ENCODE data around the gene TSPYL6.

TSPYL6 gene

DNA sequence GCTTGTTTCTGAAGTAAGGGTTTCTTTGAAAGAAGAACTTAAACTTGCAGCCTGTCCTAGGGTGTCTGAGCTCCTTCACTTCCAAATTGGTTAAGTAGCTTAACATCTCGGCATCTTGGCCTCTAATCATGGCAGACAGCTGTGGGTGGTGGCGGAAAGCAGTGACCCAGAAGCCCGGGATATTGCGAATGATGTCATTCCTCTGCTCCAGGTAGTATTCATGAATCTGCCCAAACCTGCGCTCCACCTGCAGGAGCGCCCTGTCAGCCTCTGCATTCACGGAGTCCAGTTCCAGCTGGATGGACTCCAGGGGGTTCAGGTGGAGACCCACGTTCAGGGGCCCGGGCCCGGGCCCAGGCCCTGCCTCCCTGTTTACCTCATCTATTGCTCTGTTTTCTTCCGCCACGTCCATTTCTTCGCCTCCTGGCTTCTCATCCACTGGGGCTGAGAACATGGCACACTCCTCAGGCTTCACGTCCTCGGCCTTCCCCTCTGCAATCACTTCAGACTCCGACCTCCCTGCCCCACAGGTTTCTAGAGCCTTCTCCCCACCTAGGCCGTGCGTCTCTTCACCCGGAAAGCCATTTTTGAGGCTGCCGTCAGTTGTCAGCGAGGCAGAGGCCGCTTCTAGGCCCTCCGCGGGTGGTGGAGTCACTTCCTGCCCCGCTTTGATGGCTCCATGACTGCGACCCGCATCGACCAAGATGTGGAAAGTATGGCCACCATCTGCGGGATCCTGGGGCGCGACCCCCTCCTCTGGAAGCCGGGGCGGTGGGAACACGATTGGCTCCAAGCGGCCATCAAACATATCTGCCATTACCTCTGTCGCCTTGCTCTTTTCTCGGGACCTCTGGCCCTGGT lies 569 bp downstream of the TSPYL6 start:
- DNase-seq, result no peak

DNA sequence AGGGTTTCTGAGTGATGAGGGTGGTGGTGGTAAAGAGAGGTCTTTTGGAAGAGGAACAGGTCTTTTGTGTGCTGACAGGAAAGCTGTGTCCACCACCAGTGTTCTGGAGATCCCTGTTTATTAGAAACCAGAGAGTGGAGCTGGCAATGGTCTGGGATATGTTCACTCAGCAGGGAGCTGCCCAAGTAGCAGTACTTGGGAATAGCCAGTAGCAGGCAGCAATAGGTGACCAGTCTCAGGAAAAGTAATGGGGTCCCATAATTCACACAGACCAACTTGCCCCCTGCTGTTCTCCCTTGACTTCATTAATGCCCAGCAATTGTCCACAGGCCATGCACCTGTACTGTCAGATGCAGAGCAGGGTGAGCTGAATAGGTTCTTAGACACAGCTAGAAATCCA lies 1.8 kb downstream of the TSPYL6 start:
- DNase-seq, result no peak

DNA sequence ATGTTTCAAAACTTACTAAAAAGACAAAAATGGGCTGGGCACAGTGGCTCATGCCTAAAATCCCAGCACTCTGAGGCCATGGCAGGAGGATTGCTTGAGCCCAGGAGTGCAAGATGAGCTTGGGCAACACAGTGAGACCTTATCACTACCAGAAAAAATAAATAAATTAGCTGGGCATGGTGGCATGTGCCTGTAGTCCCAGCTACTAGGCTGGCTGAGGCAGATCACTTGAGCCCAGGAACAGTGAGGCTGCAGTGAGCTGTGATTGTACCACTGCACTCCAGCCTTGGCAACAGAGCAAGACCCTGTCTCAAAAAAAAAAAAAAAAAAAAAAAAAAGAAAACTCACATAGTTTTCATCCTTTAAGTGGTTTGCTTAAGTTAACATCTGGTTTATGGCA lies 6.4 kb downstream of the TSPYL6 start:
- DNase-seq, result no peak

DNA sequence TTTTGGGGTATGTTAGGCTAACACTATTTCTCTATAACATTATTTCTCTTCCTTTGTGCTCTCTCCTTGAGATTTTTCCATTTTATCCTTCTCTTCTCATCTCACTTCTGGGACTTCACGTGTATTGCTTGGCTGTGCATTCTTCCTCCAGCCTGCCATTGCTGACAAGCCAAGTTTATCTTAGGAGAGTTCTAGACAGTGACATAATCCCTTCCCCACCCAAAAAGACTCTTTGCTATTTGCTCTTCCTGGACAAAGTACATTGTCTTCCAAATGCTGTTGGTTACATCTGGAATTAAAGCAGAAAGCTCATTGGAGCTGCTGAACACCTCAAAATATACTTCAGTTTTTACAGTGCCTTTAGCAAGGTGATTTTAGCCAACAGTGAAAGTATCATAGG lies 8.9 kb downstream of the TSPYL6 start:
- DNase-seq, result no peak

DNA sequence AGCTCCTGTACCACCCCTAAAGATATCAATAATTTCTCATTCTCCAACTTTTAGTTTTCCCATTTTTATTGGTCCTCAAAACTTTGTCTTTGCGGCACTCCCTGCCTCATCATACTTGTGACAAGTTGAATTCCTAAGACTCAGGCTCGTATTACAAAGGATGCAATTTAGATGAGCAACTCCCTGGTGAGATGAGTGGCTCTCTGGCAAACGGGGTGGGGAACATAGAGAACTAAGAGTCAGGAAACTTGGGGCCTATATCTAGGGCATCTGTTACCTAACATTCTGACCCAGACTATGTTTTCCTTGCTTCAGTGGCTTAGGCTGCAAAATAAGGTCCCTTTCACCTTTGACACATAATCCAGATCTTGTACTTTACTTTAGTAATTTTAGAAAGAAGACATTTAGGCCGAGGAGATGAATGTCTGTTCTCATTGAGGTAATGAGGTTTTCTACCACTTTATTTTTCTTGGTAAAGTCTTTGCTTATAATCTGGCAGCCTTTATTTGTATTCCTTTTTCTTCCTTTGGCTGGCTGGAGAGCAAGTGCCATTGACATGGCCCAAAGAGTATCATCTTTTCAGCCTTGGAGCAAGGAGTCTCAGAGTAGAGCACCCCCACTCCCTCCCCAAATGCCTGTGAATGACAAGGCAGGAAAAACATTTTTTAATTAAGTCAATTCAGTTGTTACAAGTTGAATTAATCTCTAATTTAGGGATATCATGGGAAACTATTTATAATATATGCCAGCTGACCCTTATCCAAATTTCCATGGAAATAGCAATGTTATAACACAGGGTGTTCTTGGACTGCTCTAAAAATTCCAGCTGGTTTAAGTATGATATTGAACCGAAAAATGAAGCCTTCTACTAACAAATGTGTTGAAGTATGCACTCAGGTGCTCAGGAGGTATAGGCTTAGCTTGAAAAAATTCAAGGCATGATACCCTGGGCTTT lies 15.2 kb downstream of the TSPYL6 start:
- DNase-seq, result no peak

DNA sequence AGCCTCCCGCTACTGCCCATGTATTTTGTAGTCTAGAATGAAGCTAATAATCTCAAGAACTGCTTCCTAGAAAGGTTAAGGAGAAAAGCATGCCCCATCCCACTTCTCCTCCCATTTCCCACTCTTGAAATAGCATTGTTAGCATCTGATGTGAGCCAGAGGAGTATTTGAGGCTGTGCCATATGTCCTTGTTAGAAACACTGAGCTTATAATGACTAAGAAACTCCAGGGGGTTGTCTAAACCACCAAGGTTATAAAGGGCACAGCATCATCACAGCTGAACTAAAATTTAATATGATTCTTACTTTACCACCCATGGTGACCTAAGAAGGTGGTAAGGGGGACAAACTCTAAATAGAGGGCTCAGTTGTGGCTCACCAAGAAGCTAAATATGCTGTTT lies 16.6 kb downstream of the TSPYL6 start:
- DNase-seq, result no peak

DNA sequence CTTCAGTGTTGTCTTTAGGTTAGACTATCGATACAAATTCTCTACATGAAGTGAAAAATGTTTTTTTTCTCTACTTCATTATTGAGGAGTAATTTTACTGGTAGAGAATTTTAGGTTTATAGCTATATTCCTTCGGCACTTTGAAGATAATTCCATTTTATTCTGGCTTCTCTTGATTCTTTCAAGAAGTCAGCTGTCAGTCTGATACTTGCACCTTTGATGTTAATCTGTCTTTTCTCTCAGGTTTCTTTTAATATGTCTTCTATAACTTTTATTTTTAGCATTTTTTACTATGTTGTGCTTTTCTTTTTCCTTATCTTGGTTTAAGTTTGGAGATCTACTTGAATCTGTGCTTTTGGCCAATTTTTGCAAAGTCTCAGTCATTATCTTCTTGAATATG lies 18.6 kb downstream of the TSPYL6 start:
- no peak for DNase-seq

DNA sequence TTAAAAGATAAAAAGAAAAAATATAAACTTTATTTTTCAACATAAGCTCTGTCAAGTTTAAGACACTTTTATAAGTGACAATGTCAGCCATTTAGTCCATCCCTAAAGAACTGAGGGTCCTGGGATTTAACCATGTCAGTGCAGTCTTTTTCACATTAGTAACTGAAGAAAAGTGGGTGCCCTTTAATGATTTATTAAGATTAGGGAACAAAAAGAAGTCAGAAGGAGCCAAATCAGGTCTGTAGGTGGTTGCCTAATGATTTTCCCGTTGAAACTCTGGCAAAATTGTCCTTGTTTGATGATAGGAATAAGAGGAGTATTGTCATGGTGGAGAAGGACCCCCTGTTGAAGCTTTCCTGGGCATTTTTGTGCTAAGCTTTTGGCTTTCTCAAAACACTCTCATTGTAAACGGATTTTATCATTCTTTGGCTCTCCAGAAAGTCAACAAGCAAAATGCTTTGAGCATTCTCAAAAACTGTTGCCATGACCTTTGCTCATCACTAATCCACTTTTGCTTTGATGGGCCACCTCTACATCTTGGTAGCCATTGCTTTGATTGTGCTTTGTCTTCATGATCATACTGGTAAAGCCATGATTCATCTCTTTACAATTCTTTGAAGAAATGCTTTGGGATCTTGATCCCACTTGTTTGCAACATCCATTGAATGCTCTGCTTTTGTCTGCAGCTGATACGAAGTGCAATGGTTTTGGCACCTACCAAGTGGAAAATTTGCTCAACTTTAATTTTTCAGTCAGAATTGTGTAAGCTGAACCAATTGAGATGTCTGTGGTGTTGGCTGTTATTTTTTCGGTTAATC lies 22.0 kb downstream of the TSPYL6 start:
- DNase-seq, result no peak

DNA sequence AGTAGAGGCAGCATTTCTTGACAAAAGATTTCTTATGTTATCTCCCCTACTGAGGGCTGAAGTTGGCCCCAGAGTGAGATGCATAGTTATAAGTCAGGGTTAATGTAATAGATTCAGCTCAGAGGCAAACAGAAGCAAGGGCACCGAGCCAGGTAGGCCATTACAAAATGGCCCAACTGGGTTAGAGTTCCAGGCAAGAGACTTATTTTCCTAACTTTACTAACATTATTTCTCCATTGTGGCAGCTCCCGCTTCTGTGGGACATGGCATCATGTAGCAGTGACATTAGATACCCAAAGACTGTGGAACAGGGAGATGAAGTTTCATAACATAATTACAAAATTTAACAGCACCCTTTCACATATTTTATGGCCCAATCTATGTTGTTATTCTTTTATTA lies 27.1 kb downstream of the TSPYL6 start:
- no peak for DNase-seq

DNA sequence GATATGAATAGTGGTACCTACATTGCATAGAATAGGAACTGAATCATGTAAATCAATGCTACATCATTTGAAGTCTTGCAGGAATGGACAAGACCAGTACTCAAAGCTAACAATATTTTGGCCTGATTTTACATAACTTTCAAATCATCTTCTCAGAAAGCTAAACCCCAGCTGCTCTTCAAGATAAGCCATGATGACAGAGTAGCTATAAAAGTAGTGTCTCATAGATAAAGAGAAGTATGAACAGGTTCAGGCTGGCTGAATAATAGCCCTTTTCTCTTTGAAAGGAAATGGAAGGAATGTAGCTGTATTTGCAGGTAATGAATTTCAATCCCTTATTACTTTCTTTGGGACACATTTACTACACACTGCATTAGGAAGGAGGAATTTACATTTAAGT lies 28.2 kb downstream of the TSPYL6 start:
- no peak for DNase-seq

DNA sequence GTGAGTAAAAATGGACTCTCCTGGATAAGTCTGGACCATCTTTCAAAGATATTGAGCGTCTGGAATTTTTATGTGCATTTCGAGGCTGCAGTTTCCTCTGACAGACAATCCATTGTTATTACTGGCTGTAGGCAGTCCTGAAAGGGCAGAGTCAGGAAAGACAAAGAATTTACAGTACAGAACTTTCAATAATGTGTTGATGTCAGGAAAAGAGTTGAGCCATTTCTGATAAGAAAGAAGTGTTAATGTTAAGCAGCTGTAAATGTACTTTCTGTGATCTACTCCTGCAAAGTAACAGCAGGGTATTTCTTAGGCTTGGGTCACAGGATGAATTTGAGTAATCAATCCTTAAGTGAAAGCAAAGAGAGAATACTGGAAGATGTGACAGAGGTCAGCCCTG lies 29.8 kb downstream of the TSPYL6 start:
- no peak for DNase-seq

DNA sequence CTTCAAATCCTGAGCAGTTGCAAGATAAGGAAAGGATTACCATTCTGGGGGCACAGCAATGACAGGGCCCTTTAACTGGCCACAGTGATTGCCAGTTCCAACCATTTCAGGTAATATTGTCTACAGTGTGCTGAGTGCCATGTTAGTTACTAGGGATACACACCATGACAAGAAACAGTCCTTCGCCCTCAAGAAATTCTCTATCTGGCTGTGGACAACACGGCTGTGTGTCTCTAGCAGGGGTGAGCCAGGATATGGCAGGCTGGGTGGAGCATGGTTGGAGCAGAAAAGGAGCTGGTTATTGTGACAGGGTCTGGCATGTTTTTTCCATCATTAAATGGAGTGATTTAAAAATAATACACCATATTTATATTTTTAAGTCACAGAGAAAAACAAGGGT lies 31.0 kb downstream of the TSPYL6 start:
- DNase-seq, result no peak

DNA sequence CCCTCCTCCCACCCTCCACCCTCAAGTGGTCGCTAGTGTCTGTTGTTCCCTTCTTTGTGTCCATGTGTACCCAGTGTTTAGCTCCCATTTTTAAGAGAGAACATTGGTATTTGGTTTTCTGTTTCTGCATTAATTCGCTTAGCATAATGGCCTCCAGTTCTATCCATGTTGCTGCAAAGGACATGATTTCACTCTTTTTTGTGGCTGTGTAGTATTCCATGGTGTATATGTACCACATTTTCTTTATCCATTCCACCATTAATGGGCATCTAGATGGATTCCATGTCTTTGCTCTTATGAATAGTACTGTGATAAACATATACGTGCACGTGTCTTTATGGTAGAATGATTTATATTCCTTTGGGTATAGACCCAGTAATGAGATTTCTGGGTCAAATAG lies 42.9 kb downstream of the TSPYL6 start:
- no peak for DNase-seq

DNA sequence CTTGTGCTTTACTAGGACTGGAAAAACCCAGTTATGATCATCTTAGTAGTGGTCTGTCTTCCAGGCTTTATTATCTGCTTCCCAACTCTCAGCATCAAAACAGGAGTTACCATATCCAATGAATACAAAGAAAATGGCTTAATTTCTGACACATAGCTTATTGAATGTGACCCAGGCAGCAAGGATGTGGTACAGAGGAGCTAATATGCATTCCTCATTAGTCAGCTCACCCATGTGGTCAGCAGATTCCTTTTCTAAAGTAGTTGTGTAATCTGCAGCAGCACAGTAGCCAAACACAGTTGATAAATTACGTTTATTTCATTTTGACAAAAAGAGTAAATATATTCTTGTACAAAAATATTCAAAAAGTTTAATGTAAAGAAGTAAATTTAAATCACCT lies 43.6 kb downstream of the TSPYL6 start:
- peak; percentile 30 to 80 for DNase-seq

DNA sequence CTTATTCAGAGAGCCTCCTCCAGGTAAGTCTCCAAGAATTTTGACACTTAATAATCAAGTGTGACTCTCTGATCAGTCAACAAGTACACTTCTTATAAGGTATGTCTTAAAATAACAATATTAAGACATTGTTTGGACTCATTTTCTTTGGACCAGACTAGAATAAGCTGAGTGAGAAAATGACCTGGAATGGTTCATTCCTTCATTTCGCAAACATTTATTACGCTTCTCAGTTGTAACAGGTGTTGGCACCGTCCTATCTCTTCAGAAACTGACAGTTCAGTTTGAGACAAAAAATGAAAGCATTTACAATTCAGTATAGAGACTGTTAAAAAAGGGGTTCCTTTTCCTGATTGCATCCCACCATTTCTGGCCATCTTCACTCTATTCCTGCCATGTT lies 46.6 kb downstream of the TSPYL6 start:
- no peak for DNase-seq

DNA sequence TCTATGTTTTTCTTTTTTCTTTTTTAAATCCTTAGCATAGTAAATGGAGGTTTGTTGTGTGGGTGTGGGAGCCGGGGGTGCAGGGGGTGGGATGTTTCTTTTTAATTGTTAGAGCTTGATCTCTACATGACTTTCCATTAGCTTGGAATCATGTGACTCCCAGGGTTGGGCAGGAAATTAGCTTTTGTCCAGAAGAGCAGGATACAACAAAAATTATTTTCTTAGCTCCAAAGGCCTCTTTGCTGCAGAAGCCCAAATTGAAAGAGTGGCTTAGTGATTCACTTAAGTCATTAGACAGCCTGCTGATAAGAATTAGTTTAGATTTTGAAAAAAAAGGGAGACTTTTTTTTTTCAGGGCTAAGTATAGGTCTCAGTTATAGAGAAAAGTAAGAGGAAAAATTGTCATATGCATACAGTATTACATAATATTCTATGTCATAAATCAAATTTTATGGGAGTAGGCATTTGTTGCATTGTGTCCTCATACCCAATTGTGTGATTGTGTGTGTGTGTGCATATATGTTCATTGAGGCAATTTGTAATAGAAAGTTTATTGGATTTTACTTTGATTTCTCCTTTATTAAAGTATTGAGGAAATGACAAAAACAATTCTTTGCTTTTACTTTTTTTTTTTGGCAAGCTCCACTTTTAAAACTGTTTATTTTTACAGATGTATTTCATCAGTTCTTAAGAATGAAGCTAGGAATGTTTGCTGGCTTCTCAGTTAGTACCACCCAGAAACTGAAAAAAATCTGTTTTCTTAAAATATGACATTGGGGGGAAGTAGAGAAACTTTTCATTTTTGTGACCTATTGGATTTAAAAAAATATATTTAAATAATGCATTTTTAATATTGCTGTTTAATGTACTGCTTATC lies 47.4 kb downstream of the TSPYL6 start:
- no peak for DNase-seq

DNA sequence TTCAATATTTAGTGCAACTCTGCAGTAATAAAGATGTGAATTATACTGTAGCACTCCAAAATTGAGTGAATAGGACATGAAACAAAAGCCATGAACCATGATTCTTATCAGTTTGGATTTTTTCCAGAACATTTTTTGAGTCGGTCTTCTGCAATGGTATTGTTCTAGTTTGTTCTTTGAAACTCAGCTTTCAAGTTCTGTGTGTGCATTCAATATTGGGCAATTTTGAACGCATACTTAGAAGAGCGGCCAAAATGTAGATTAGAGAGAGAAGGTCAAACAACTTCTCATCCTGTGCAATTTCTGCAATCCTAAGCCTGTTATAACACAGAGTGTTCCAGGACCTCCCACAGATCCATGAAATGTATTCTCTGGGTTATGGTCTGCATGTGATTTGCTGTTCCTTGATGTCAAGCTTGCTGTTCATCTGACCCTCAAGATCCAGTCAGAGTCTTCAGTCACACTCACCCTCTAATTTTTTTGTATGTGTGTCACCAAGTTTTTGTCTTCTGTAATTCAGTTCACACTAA lies 48.3 kb downstream of the TSPYL6 start:
- no peak for DNase-seq

DNA sequence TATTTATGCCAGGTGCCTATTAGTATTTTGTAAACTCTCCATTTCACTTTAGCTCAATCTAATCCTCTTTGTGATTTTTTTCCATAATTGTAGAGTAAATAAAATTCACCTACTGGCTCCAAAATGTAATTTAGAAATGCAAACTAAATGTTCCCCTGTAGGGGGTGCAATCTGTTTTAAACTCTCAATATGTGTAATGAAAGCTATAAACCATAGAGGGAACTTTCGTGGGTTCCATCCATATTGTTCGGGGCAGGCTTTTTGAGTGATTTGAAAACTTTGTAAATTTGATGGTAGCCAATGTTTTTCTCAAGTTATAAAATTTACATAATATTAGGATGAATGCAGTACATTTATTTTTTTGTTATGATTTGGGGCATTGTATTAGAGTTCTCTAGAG lies 49.4 kb downstream of the TSPYL6 start:
- DNase-seq, result peak in 1 of 2 experiments; percentile 21

DNA sequence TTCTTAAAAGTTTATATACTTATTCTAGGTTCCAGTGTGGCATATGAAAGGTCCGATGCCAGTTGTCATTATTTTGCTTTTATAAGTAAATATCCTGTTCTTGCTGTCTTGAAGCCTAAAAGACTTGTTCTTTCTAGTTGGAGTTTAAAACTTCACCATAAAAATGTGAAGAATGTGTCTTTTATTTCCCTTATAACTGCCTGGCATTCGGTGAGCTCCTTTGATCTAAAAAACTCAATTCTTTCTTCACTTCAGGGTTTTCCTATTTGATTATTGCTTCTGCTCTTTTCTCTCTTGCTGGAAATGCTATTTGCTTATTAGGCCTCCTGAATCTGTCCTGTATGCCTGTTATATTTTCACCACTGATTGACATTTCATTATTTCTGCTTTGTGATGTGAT lies 51.6 kb downstream of the TSPYL6 start:
- DNase-seq, result no peak
